Karpas-422 (cell line): ENCODE measurements around the gene TMCC2. TPM values are rescaled to one million over a fixed set of nuclear protein-coding genes. Genes with fewer than 3 reads are reported as not detected.

Source experiments
- DNase-seq: peaks from one replicate; pipeline ENCODE4 v3.0.0-alpha.2; 2015
- H2AFZ ChIP-seq: fragments of 200-600 bp; sonication (generic); 2 replicates; pipeline ENCODE4 v1.6.1; 2014; ENCODE audit warnings: antibody characterized with exemption, low read length, mixed read lengths
- H3K27ac ChIP-seq: fragments of 200-600 bp; sonication (generic); 2 replicates; pipeline ENCODE4 v1.5.1; 2014; ENCODE audit warnings: mild to moderate bottlenecking, low read length, moderate library complexity
- H3K27me3 ChIP-seq: fragments of 200-600 bp; sonication (generic); 2 replicates; pipeline ENCODE4 v1.6.1; 2014; ENCODE audit warnings: low read length, mixed read lengths
- H3K36me3 ChIP-seq: fragments of 200-600 bp; sonication (generic); 2 replicates; pipeline ENCODE4 v1.6.1; 2014; ENCODE audit warnings: low read length, mixed read lengths; ENCODE audit not compliant: insufficient read depth
- H3K4me1 ChIP-seq: fragments of 200-600 bp; sonication (generic); 2 replicates; pipeline ENCODE4 v1.6.1; 2014; ENCODE audit warnings: mild to moderate bottlenecking, low read length, mixed read lengths
- H3K4me2 ChIP-seq: fragments of 200-600 bp; sonication (generic); 2 replicates; pipeline ENCODE4 v1.6.1; 2014; ENCODE audit warnings: low read length, low read depth, mild to moderate bottlenecking; ENCODE audit not compliant: poor library complexity, severe bottlenecking
- H3K4me3 ChIP-seq: fragments of 200-600 bp; sonication (generic); 2 replicates; pipeline ENCODE4 v1.5.1; 2014; ENCODE audit warnings: mild to moderate bottlenecking, antibody characterized with exemption, low read length, mixed read lengths
- H3K79me2 ChIP-seq: fragments of 200-600 bp; sonication (generic); 2 replicates; pipeline ENCODE4 v1.6.1; 2014; ENCODE audit warnings: mild to moderate bottlenecking, low read length, mixed read lengths
- H3K9ac ChIP-seq: fragments of 200-600 bp; sonication (generic); 2 replicates; pipeline ENCODE4 v1.6.0; 2014; ENCODE audit warnings: low read length
- H3K9me2 ChIP-seq: fragments of 200-600 bp; sonication (generic), shearing (Covaris generic); replicated peaks from 2 replicates; pipeline ENCODE4 v1.6.0; 2014; ENCODE audit warnings: mild to moderate bottlenecking, low read length, moderate library complexity; ENCODE audit not compliant: insufficient read depth
- H3K9me3 ChIP-seq: fragments of 300-700, 200-600 bp; sonication (generic); 2 replicates; pipeline ENCODE4 v1.6.1; 2014; ENCODE audit warnings: low read length, mixed read lengths
- H4K20me1 ChIP-seq: fragments of 200-600 bp; sonication (generic); 2 replicates; pipeline ENCODE4 v1.6.1; 2014; ENCODE audit warnings: mild to moderate bottlenecking, antibody characterized with exemption, low read length, low read depth; ENCODE audit not compliant: insufficient read depth
- total RNA-seq: library from RNA; depleted of rRNA; stranded (reverse); fragments of >200 nt; shearing (Covaris generic); gene quantifications from 2 replicates; pipeline ENCODE4 v1.2.3, GENCODE V29; 2014; ENCODE audit warnings: low replicate concordance

Gene TMCC2
- total RNA-seq, 1 experiment from 2014 or later = 0.89 TPM

- Histone ChIP-seq H3K9me3 (no peaks in the 10 kb centered on the region), H3K27ac (no peak overlapping the region), H3K9me2 (no peaks in the 10 kb centered on the region), H4K20me1 (no peaks in the 10 kb centered on the region), H3K79me2 (no peaks in the 10 kb centered on the region), H3K4me3 (no peak overlapping the region), H3K9ac (no peak overlapping the region), H3K27me3 (no peaks in the 10 kb centered on the region), H2AFZ (no peak overlapping the region), H3K4me2 (no peak overlapping the region), H3K4me1 (peaks cover 8% of the 10 kb centered on the region), H3K36me3 (no peaks in the 10 kb centered on the region)
- DNase-seq = no peak
Observed at GRCh38 chr1:205263580-205264190, 35.9 kb downstream of the TMCC2 start.

- H3K9me2 ChIP-seq = no peaks in the 10 kb centered on the region
- H4K20me1 ChIP-seq = no peaks in the 10 kb centered on the region
- H2AFZ ChIP-seq = no peak overlapping the region
- H3K9ac ChIP-seq = no peak overlapping the region
- H3K9me3 ChIP-seq = no peaks in the 10 kb centered on the region
- no peaks in the 10 kb centered on the region for H3K36me3 ChIP-seq
- no peaks in the 10 kb centered on the region for H3K79me2 ChIP-seq
- no peak for DNase-seq
- H3K4me2 ChIP-seq = no peak overlapping the region
- H3K27ac ChIP-seq = no peak overlapping the region
- H3K27me3 ChIP-seq = no peaks in the 10 kb centered on the region
- no peak overlapping the region for H3K4me3 ChIP-seq
- no peaks in the 10 kb centered on the region for H3K4me1 ChIP-seq
Observed at GRCh38 chr1:205266611-205267305, 39.0 kb downstream of the TMCC2 start.

- H3K4me2 ChIP-seq = no peak overlapping the region
- H3K27ac ChIP-seq = no peak overlapping the region
- H3K9me3 ChIP-seq = no peaks in the 10 kb centered on the region
- H3K27me3 ChIP-seq = no peaks in the 10 kb centered on the region
- H3K79me2 ChIP-seq = no peaks in the 10 kb centered on the region
- H4K20me1 ChIP-seq = no peaks in the 10 kb centered on the region
- H3K4me3 ChIP-seq = no peak overlapping the region
- no peak overlapping the region for H2AFZ ChIP-seq
- H3K4me1 ChIP-seq = no peaks in the 10 kb centered on the region
- no peaks in the 10 kb centered on the region for H3K36me3 ChIP-seq
- H3K9ac ChIP-seq = no peak overlapping the region
- H3K9me2 ChIP-seq = no peaks in the 10 kb centered on the region
- no peak for DNase-seq
Observed at GRCh38 chr1:205267306-205267902, 39.7 kb downstream of the TMCC2 start.

- DNase-seq = no peak
- Histone ChIP-seq H3K27me3 (no peaks in the 10 kb centered on the region), H3K4me3 (no peak overlapping the region), H3K9me3 (no peaks in the 10 kb centered on the region), H3K79me2 (no peaks in the 10 kb centered on the region), H3K9me2 (no peaks in the 10 kb centered on the region), H4K20me1 (no peaks in the 10 kb centered on the region), H3K27ac (no peak overlapping the region), H3K4me1 (no peaks in the 10 kb centered on the region), H3K36me3 (no peaks in the 10 kb centered on the region), H2AFZ (no peak overlapping the region), H3K4me2 (no peak overlapping the region), H3K9ac (no peak overlapping the region)
Observed at GRCh38 chr1:205268846-205269680, 41.3 kb downstream of the TMCC2 start.

- DNase-seq = no peak
- Histone ChIP-seq H4K20me1 (no peaks in the 10 kb centered on the region), H3K36me3 (no peaks in the 10 kb centered on the region), H3K79me2 (no peaks in the 10 kb centered on the region), H3K4me1 (no peaks in the 10 kb centered on the region), H3K9me3 (no peaks in the 10 kb centered on the region), H3K9me2 (no peaks in the 10 kb centered on the region), H2AFZ (no peak overlapping the region), H3K27me3 (no peaks in the 10 kb centered on the region), H3K9ac (no peak overlapping the region), H3K4me2 (no peak overlapping the region), H3K4me3 (no peak overlapping the region), H3K27ac (no peak overlapping the region)
Observed at GRCh38 chr1:205269711-205270110, 42.0 kb downstream of the TMCC2 start.

GRCh38 chr1:205270271-205270670 lies 42.5 kb downstream of the TMCC2 start:
- Histone ChIP-seq H4K20me1 (no peaks in the 10 kb centered on the region), H3K9ac (no peak overlapping the region), H3K36me3 (no peaks in the 10 kb centered on the region), H3K4me3 (no peak overlapping the region), H3K9me2 (no peaks in the 10 kb centered on the region), H3K4me2 (no peak overlapping the region), H3K79me2 (no peaks in the 10 kb centered on the region), H2AFZ (no peak overlapping the region), H3K4me1 (no peaks in the 10 kb centered on the region), H3K27ac (no peak overlapping the region), H3K27me3 (no peaks in the 10 kb centered on the region), H3K9me3 (no peaks in the 10 kb centered on the region)
- DNase-seq = no peak

- Histone ChIP-seq H3K4me3 (no peak overlapping the region), H3K27me3 (no peaks in the 10 kb centered on the region), H3K79me2 (no peaks in the 10 kb centered on the region), H4K20me1 (no peaks in the 10 kb centered on the region), H3K36me3 (no peaks in the 10 kb centered on the region), H3K4me1 (no peaks in the 10 kb centered on the region), H3K27ac (no peak overlapping the region), H3K9ac (no peak overlapping the region), H2AFZ (no peak overlapping the region), H3K4me2 (no peak overlapping the region), H3K9me3 (no peaks in the 10 kb centered on the region), H3K9me2 (no peaks in the 10 kb centered on the region)
- DNase-seq = no peak
Observed at GRCh38 chr1:205270764-205271163, 43.0 kb downstream of the TMCC2 start.

- Histone ChIP-seq H3K36me3 (no peaks in the 10 kb centered on the region), H3K9me3 (no peaks in the 10 kb centered on the region), H3K27me3 (no peaks in the 10 kb centered on the region), H4K20me1 (no peaks in the 10 kb centered on the region), H3K4me2 (no peak overlapping the region), H3K9ac (no peak overlapping the region), H3K27ac (no peak overlapping the region), H2AFZ (no peak overlapping the region), H3K9me2 (no peaks in the 10 kb centered on the region), H3K4me1 (no peaks in the 10 kb centered on the region), H3K79me2 (no peaks in the 10 kb centered on the region), H3K4me3 (no peak overlapping the region)
- DNase-seq = no peak
Observed at GRCh38 chr1:205271277-205271676, 43.5 kb downstream of the TMCC2 start.
